NT2/D1 (cell line): ENCODE data around the gene PLA2G2F.

ENCODE experiments used
- SUZ12 ChIP-seq: IDR thresholded peaks from 2 replicates; pipeline ENCODE4 v1.6.1; 2011; ENCODE audit not compliant: insufficient read length, insufficient read depth; ENCODE audit errors: extremely low read depth
- ZNF274 ChIP-seq: IDR thresholded peaks from 2 replicates; pipeline ENCODE4 v1.6.1; 2011; ENCODE audit warnings: mild to moderate bottlenecking, low read depth, low read length

DNA sequence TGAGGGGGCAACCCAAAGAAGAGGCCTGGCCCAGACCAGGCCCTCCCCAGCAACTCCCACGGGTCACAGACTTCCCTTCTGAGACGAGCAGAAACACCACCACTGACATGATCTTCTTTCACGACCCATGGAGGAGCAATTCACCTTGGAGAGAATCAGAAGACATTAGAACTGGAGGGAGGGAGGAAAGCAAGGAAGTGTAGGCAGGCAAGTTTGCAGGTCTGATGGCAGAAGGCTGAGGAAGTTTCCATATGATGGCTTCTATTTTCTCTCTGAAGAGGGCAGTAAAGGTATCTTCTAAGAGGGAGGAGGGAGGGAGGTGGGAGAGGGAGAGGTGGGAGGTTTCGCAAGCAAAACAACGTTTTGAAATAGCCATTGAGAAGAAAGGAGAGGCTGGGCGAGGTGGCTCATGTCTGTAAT lies 45.4 kb downstream of the PLA2G2F start:
- no peak for TF ChIP-seq ZNF274
- no peak for TF ChIP-seq SUZ12
